Activated CD8-positive, alpha-beta memory T cell treated with anti-CD3 and anti-CD28 coated beads, Interleukin-2, amount 50 U/mL, for 48 hours (primary cell): ENCODE data around the gene OTOG.

ENCODE experiments used
- DNase-seq: peaks from one replicate; pipeline ENCODE4 v3.0.0-alpha.2; 2020

The OTOG gene

DNA sequence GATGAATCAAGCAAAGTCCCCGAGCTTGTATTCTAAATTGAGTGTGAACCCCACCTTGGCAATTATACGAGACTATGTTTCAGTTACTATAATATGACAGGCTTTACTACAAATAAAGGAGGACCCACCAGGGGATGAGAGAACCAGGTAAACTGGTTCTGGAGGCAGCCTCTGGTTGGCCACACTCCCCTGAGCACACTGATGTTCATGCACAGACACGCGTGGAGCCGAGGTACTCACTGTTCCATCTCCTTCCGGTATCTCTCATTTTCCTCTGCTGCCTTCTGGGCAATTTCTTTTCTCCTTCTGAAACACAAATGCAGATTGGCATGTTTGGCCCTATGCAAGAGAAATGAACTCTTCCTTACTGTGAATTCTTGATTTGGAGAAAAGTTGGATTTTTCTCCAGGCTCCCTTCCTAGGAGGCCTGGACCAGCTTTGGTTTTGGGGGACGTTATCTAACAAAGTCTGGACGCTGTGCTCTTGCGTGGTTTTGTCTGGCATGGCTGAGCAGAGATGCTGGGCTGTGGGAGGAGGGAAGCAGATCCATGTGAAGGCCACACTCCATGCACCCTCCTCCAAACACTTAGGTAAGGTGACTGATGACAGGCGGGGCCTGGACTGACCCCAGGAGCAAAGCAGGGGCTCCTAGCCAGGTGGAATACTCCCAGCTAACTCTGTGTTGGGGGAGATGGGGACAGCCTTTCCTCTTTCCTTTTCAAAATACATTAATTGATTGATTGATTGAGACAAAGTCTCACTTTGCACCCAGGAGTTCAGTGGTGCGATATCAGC is 25.8 kb upstream of the OTOG start:
- no peak for DNase-seq

DNA sequence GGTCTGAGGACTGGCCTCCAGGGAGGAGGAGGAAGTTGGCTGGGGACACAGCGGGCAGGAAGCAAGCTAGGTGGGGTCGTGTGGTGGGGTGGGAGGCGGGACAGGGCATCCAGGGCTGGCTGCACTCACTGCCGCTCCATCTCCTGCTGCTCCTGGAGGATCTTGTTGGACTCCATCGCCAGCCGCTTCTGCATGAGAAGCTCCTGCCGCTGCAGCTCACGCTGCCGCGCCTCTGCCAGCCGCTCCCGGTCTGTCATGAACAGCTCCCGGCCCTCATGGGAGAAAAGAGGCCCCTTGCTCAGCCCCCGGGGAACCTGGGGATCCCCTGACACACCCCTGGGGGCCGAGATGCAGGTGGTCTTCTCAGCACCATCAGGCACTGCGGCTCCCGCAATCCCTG is 24.4 kb upstream of the OTOG start:
- DNase-seq, result no peak

DNA sequence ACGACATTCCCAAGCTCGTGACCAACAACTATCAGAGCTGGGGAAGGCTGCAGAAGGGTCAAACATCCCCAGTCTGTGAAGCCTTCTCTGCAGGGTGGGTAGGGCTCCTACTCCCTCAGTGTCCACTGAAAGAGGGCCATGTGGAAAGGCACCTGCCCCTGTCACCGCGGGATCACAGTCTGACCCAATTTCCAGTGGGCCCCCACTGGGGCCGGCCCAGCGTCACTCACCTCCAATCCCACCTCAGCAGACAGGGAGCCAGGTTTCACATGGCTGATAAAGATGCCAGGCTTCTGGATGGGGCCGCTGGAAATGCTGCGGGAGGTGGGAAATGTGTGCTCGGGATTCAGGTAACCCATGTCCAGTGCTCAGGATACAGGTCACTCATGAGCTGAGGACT is 22.8 kb upstream of the OTOG start:
- no peak for DNase-seq

DNA sequence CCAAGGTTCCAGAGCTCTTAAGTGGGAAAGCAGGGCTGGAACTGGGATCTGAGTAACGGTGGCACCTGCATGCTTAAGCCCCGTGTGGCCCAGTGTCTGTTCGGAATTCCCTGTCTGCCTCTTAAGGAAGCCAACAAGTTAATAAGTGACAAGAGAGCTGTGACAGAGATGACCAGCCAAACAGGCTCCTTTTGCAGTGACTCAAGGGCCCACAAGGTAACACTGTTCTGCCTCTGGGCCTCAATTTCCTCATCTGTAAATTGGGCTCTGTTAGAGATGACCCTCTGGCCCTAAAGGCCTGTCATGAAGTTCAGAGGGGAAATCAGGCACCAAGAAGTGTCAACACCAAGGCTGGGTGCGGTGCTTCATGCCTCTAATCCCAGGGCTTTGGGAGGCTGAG is 21.5 kb upstream of the OTOG start:
- no peak for DNase-seq

DNA sequence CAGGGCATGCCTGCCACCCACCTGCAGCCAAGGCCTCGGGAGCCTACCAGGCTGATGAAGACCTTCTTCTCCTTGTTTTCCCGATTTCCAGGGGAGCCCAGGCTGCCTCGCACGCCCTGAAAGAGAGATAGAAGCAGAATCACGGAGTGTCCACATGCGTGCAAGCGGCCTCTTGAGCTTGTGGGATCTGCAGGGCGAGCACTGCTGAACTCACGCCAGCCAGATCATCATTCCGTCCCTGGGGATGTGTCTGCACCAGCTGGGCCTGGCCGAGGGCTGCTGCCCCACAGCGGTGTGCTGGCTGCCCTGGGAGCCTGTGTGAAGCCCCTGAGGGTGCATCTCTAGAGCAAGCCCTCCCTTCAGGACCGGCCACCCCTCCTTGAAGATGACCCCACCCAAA is 20.7 kb upstream of the OTOG start:
- DNase-seq, result no peak

DNA sequence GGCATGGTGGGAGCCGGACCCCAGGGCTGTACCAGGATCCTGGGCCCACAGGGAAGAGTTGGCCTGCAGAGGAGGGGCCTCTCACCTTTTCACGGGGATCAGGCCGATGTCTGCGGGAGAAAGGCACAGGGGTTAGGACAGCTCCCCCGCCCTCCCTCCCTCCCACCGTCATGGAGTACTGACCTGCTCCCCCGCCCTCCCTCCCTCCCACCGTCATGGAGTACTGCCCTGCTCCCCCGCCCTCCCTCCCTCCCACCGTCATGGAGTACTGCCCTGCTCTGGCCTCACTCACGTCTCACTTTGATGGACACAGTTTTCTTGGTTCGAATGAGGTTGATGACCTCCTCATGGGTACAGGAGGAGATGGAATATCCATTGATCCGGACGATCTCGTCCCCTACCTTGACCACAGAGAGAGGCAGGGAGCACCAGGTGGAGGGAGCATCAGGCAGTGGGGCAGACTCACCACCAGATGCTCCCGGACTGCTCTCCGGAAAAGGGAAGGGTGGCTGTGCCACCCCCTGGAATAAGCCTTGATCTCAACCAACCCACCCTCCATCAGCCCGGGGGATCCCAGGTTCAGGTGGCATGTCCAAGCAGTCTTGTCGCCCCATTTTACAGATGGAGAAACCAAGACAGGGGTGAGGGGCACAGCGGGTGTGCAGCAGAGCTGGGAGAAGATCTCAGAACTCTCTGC is 20.0 kb upstream of the OTOG start:
- DNase-seq, result no peak

DNA sequence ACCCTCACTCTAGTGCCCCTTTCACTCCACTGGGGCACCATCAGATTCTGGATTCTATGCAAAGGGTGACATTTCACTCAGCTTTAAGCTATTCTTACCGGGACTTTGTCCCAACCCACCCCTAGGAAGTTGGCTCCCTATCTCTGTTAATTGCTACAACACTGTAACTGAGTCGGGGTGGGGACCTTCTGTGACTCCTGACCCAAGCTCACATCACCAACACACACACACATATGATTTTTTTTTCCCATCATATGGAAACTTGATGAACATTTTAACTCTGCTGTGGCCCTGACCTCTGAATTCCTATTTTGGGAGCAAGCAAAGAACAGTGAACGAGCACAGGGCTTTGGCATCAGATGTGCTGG is 19.4 kb upstream of the OTOG start:
- DNase-seq, result no peak

DNA sequence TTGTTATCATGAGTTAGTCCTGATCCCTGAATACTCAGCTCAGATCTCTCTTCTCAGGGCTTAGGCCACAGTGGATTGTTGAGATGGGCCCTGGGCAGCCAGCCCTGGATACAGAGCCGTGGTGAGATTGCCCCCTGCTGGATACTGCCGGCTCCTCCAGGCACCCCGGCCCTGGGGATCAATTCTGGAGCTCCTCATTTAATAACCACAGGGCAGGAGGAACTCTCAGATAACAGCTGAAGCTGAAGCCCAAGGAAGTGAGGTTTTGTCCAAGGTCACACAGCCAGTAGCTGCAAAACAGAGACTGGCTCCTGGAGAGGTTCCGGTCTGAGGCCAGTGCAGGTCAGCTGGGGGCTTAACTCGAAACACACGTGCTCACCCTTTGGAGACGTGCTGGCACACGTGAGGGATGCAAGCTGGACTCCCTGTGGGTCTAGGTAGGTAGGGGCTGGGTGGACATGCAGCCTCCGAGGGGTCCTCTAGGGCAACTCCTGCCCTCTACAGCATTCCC is 18.8 kb upstream of the OTOG start:
- DNase-seq, result peak; percentile 76

DNA sequence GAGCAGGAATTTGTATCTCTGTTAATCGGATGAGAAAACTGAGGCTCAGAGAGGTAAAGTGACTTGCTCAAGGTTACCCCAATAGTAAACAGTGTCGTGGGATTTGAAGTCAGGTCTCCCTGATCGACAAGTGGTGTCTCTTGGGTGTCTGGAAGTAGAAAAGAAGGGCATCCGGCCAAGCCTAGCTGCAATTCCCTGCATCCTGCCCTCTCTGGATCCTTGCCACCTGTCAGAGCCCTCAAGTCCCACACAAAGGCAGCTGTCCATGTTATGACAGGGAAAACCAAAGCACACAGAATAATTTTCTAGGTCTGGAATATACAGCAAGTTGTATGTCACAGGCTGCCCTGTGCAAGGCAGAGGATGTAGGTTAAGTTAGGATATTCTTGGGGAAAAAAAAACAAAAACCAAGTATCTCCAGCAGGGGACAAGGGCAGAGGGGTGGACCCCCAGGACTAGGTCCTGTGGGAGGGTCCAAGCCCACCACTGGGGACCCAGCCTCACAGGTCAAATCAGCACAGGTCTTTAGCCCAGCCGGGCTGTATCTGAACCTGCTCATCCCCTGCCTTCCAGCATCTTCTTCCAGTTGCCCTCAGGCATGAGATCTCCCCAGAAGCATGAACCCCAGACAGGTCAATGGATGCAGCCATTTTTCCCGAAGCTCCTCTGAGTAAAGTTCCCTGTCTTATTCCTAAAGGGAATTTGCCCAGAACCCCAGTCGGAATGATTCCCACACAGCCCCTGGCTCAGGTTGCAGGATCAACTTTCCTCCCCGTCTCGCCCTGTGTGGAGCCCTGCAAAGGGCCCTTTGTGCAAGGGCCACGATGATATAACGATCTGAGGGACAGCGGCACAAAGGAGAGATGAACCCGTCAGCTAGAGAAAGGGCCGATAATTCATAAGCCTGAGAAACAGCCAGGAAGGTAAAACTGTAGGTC is 17.9 kb upstream of the OTOG start:
- no peak for DNase-seq

DNA sequence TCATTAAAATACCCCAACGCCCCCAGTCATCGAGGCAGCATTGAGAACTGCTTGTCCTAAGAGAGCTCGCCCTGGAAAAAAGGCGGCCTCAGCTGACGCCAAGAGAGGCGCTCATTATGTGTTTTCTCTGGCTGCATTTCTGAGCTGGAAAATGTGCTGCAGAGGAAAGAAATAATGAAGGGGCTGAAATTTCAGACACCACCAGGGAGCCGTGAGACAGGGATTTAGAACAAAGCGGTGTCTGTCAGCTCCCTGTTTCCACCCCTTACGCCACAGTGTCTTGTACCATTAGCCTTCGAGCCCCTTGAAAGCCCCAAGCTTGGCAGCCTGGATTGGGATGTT is 17.2 kb upstream of the OTOG start:
- DNase-seq, result no peak

DNA sequence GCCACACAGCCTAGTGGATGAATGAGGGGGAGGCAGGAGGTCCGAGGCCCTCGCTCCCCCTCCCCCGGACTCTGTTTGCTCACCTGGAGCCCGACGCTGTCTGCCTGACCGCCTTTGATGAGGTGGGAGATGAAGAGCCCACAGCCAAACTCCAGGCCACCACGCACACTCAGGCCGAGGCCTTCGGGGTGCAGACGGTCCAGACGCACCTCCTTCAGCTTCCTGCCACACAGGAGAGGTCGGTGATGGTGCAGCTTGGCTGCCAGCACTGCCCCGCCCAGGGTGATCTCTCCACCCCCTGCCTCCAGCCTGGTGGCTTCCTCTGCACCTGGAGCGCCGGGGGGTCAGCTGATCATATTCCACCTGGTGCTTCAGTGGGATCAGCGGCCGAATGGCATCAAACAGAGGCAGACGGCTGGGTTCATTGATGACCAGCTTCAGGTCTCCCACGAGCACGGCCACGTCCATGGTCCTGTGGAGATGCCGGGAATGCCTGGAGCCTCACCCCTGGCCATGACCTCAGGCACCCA is 15.9 kb upstream of the OTOG start:
- DNase-seq, result no peak

DNA sequence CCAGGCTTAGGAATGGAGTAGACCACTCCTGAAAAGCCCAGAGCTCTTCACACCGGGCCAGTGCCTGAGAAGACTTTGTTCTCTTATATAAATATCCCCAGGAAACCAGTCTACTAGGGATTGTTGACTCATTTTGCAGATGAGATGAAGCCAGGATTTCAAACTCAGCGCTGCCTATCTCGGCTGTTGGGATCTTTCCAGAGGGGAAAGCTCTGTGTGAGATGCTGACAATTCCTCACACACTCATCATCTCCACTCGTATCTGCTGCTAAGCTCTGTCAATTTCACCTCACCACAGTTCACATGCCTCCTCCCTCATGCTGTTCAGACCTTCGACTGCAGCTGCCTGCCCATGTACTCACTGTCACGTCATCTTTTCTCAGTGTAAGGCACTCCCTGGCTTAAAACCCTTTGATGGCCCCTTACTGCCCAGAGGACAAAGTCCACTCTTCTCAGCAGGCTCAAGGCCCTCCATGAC is 15.4 kb upstream of the OTOG start:
- DNase-seq, result no peak

DNA sequence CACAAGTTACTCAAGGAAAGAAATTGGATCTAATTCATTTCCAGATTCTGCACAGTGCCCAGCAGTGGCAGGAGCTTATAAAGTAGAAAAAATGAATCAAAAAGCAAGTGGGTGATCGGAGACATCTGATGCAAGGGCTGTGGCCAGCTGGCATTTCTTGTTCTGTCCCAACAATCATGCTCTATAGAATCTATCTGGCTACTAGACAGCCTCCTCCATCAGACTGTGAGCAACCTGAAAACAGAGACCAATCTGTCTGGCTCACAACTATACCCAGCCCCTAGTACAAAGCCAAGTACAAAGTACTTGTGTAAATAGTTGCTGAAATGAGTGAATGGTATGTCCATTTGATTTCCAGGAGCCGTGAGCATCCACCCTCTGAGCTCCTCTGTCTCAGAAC is 14.3 kb upstream of the OTOG start:
- no peak for DNase-seq

DNA sequence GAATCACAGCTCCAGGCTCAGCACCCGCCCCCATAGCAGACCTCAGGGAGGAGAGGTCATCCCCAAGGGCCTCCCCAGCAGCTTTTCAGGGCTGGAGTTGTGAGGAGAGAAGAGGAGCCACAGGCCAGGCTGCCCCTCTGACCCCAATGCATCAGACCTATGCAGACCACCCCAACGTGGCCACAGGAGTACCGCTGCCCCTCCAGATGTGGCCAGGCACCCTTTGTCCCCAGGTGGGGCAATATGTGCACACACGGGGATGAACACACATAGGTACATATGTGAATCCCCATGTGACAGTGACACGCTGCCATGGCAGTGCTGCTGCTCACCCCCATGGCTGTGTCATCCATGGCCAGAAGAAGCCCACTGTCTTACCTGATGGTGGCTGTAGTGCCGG is 13.7 kb upstream of the OTOG start:
- no peak for DNase-seq

DNA sequence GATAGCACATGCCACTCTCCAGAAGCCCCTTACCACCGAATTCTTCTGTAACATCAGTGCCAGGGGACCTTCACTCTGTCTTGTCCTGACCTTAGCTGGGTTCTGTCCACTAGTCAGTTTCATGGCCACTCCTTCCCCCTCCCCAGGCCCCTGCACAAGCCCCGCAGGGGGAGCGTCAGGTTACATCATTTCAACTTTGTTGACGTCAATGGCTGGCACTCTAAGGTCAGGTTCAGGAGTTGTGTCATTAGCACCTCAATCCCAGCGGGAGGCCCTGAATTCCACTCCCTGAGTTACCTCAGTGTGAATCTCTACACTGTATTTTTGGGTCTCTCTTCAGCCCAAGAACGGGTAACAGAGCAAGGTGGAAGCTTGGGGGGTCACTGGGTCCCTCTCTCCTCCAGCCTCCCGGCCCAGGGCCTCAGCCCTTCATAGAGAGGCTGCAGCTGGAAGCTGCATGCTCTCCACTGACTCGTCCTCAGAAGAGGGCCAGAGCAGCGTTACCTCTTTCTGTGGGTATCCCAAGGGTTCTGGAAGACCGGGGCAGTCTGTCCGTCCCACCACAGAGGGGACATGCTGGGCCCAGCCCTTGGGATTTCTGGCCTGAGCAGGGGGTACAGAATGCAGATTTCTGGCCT is 13.2 kb upstream of the OTOG start:
- DNase-seq, result no peak

DNA sequence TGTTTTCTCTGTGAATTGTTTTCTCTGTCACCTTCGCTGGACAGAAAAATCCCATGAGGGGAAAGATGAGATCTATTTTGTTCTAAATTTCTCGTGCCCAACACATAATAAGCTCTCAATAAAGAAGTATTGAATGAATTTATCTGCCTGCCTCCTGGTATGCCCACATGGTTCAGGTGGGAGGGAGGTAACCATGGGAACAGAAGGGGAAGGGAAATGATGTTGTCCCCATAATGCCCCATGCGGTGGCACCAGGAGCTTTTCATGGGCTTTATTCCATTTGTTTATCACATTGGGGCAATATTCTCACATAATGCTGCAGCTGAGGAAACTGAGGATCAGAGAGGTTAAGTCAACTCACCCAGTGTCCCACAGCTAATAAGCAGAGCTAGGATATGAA is 11.6 kb upstream of the OTOG start:
- DNase-seq, result no peak

DNA sequence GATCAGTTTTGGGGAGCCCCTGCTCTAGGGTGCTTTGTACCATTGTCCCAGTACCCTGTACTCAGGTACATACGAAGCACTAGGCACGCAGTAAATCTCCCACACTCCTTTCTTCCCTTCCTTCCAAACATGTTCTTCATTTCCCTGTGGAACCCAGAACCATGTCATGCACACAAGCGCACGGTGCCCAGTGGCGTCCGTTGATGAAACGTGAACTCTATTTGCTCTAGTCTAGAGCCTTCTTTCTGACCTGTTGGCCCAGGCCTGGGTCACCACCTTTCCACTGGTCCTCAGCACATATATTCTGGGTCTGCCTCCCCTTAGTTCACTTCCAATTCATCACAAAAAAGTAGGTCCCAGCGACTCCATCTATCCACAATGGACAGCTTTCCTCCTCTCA is 9.8 kb upstream of the OTOG start:
- no peak for DNase-seq

DNA sequence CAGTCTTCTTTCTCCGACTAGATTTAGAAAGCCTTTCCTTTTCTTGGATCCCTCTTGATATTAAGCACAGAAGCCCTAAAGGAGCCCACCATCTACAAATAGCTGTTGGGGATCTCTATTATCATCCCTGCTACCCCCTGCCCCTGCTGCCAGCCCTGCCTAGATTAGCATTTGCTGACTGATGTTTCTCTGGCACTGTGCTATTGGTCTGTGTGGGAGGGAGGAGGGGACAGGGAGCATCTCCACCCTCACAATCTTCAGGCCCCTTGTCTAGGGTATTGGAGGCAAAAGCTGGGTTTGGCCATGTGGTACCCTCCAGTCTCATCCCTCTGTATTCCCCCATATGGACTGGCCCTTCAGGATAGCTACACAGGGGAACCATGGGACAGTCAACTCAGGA is 9.0 kb upstream of the OTOG start:
- no peak for DNase-seq

DNA sequence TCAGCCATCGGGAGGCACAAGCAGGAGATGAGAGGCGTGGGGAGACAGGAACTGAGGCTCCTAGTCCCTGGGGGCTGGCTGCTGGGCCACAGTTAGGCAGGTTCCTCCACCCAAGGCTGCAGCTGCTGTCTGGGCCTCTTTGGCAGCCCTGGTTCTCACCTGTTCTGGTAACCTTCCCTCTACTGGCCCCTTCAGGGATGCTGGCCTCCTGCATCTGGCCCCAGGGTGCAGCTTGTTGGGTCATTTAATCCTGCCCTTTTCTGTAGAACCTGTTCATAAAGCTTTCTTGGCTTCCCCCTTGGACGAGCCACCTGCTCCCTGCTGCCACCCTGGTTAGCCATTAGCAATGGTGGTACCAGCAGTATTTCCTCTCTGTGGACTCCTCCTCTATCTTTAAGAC is 8.3 kb upstream of the OTOG start:
- no peak for DNase-seq

DNA sequence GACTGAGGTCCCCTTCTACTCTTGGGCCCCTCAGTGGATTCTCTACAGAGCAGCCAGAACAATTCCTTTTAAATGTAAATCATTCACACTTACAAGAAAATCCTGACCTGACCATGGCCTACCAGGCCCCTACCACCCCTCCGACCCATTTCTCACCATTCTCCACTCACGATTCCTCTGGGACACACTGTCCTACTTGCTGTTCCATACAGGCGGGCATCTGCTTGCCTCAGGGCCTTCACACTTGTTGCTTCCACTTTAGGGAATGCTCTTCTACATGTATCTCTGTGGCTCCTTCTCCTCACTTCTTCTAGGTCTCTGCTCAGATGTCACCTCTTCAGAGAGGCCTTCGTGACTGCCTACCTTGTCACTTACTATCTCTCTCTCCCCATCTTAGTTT is 6.3 kb upstream of the OTOG start:
- no peak for DNase-seq

DNA sequence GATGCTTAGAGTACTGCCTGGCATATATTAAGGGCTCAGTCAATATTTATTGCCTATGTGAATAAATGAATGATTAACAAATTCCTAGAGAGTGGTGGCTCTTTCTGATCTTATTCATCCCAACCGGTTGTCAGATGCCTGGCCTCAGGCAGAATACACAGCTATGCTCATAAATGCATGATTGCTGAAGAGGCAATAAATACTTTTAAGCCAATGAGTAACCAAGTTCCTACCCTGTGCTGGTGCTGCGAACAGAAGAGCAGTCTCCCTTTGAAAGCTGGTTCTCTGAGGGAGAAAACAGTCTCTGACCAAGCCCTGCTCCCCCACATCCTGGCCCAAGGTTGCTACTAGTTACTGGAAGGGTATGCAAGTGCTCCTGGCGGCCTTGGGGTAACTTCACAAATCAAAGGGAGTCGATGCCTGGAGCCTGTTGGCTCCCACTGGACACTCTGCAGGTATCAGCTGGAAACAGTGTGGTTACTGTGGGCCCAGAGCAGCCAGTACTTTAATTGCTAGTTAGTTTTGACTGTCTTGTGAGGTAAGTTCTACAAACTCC is 5.7 kb upstream of the OTOG start:
- no peak for DNase-seq

DNA sequence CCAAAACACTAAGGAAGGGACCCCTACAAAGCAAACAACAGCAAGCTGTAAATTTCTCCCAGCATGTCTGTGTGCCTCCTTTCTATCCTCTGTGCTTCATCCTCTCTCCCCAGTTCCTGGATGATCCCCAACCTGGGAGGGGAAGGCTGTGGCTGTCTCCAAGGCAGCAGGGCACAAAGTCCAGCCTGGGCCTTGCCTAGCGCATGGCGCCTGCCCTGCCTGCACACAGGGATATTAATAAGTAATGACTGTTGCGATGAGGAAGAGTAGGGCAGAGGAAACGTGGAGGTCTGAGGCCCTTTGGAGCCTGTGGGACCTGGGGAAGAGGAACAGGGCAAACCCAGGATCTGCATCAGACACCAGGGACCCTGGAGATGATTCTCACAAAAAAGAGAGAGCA is 4.8 kb upstream of the OTOG start:
- DNase-seq, result no peak
